ENCODE measurements around the gene CT45A2. TPM values are rescaled to one million over a fixed set of nuclear protein-coding genes. Genes with fewer than 3 reads are reported as not detected.
"Not testable (repeated sequence)": the region's sequence is repeated elsewhere in the genome, so short reads cannot be mapped to it uniquely, and the experiment has no call there.

CT45A2 gene
- not detected for total RNA-seq
- polyA plus RNA-seq = not detected

GRCh38 chrX:135819912-135820311, at the start of gene CT45A2:
Gene CT45A2, minus strand, starts transcription at chrX:135820012. Its CDS starts 3,747 bp downstream, at chrX:135816265.
- not testable (repeated sequence) for H3K4me3 ChIP-seq (ENCODE audit: low read depth, low read length); H3K4me1 ChIP-seq (ENCODE audit: insufficient read depth); H3K27ac ChIP-seq (ENCODE audit: low read depth); H3K36me3 ChIP-seq (ENCODE audit: insufficient read depth); DNase-seq (ENCODE audit: extremely low spot score)
- WGBS = no CpG with 5 or more reads among the region's 17 CpGs

- no CpG with 5 or more reads among the region's 17 CpGs for WGBS
- DNase-seq (ENCODE audit: extremely low spot score); H3K4me3 ChIP-seq (ENCODE audit: low read depth, low read length): not testable (repeated sequence)
Observed at GRCh38 chrX:135854438-135854837, 34.6 kb upstream of the CT45A2 start, which contains the start of gene CT45A8. Gene CT45A8, minus strand, starts transcription at chrX:135854538. Its CDS starts 3,755 bp downstream, at chrX:135850783.

GRCh38 chrX:135837180-135837579, 17.4 kb upstream of the CT45A2 start, which contains the start of gene CT45A7:
Gene CT45A7, minus strand, starts transcription at chrX:135837280. Its CDS starts 3,747 bp downstream, at chrX:135833533.
- H3K4me3 ChIP-seq (ENCODE audit: low read depth, low read length); H3K27ac ChIP-seq (ENCODE audit: low read depth); H3K36me3 ChIP-seq (ENCODE audit: insufficient read depth); DNase-seq (ENCODE audit: extremely low spot score); H3K4me1 ChIP-seq (ENCODE audit: insufficient read depth): not testable (repeated sequence)
- WGBS = no CpG with 5 or more reads among the region's 17 CpGs

More at GRCh38 chrX:135854438-135854837, 34.6 kb upstream of the CT45A2 start, which contains the start of gene CT45A8:
- H3K36me3 ChIP-seq (ENCODE audit: insufficient read depth); H3K27ac ChIP-seq (ENCODE audit: low read depth); H3K4me1 ChIP-seq (ENCODE audit: insufficient read depth): not testable (repeated sequence)

- WGBS = no CpG with 5 or more reads among the region's 16 CpGs
- not testable (repeated sequence) for H3K4me3 ChIP-seq (ENCODE audit: low read depth, low read length); H3K4me1 ChIP-seq (ENCODE audit: insufficient read depth); DNase-seq (ENCODE audit: extremely low spot score); H3K27ac ChIP-seq (ENCODE audit: low read depth); H3K36me3 ChIP-seq (ENCODE audit: insufficient read depth)
Observed at GRCh38 chrX:135802687-135803086, 17.1 kb downstream of the CT45A2 start, which contains the start of gene CT45A6. Gene CT45A6, minus strand, starts transcription at chrX:135802787. Its CDS starts 3,794 bp downstream, at chrX:135798993.

GRCh38 chrX:135785403-135785802, 34.4 kb downstream of the CT45A2 start, which contains the start of gene CT45A5:
Gene CT45A5, minus strand, starts transcription at chrX:135785503. Its CDS starts 3,774 bp downstream, at chrX:135781729.
- not testable (repeated sequence) for DNase-seq (ENCODE audit: extremely low spot score); H3K4me1 ChIP-seq (ENCODE audit: insufficient read depth); H3K36me3 ChIP-seq (ENCODE audit: insufficient read depth); H3K27ac ChIP-seq (ENCODE audit: low read depth); H3K4me3 ChIP-seq (ENCODE audit: low read depth, low read length)
- WGBS = no CpG with 5 or more reads among the region's 16 CpGs

- H3K27ac ChIP-seq (ENCODE audit: low read depth); H3K36me3 ChIP-seq (ENCODE audit: insufficient read depth); H3K4me3 ChIP-seq (ENCODE audit: low read depth, low read length); DNase-seq (ENCODE audit: extremely low spot score); H3K4me1 ChIP-seq (ENCODE audit: insufficient read depth): not testable (repeated sequence)
- WGBS = no CpG with 5 or more reads among the region's 17 CpGs
Observed at GRCh38 chrX:135768091-135768490, 51.7 kb downstream of the CT45A2 start, which contains the start of gene CT45A3. Gene CT45A3, minus strand, starts transcription at chrX:135768191. Its CDS starts 3,747 bp downstream, at chrX:135764444.

Other genes starting within 250 kb of the CT45A2 start
- gene CT45A1, start 106.4 kb downstream of the CT45A2 start, total RNA-seq = not detected
- gene CT45A1, start 106.4 kb downstream of the CT45A2 start, polyA plus RNA-seq = not detected
- gene CT45A3, start 51.8 kb downstream of the CT45A2 start, total RNA-seq = not detected
- gene CT45A3, start 51.8 kb downstream of the CT45A2 start, polyA plus RNA-seq = not detected
- not detected for gene CT45A5, start 34.5 kb downstream of the CT45A2 start, total RNA-seq
- gene CT45A5, start 34.5 kb downstream of the CT45A2 start, polyA plus RNA-seq = not detected
- gene CT45A6, start 17.2 kb downstream of the CT45A2 start, total RNA-seq = not detected
- not detected for gene CT45A6, start 17.2 kb downstream of the CT45A2 start, polyA plus RNA-seq
- not detected for gene CT45A7, start 17.3 kb upstream of the CT45A2 start, total RNA-seq
- not detected for gene CT45A7, start 17.3 kb upstream of the CT45A2 start, polyA plus RNA-seq
- not detected for gene CT45A8, start 34.5 kb upstream of the CT45A2 start, total RNA-seq
- not detected for gene CT45A8, start 34.5 kb upstream of the CT45A2 start, polyA plus RNA-seq
- not detected for gene CT45A9, start 51.8 kb upstream of the CT45A2 start, total RNA-seq
- gene CT45A9, start 51.8 kb upstream of the CT45A2 start, polyA plus RNA-seq = not detected
- gene CT45A10, start 73.4 kb upstream of the CT45A2 start, total RNA-seq = not detected
- not detected for gene CT45A10, start 73.4 kb upstream of the CT45A2 start, polyA plus RNA-seq
- not detected for gene SAGE1, start 73.7 kb upstream of the CT45A2 start, total RNA-seq
- gene SAGE1, start 73.7 kb upstream of the CT45A2 start, polyA plus RNA-seq = not detected
- 21.4 TPM for gene MMGT1, start 154.0 kb upstream of the CT45A2 start, total RNA-seq
- 23.8 TPM for gene MMGT1, start 154.0 kb upstream of the CT45A2 start, polyA plus RNA-seq
- 22.9 TPM for gene SLC9A6, start 165.4 kb upstream of the CT45A2 start, total RNA-seq
- 11.3 TPM for gene SLC9A6, start 165.4 kb upstream of the CT45A2 start, polyA plus RNA-seq

Data from urinary bladder (tissue), 4 donors.